ENCODE data around the gene GPD2.
"Not testable (repeated sequence)": the region's sequence is repeated elsewhere in the genome, so short reads cannot be mapped to it uniquely, and the experiment has no call there.

The GPD2 gene

DNA sequence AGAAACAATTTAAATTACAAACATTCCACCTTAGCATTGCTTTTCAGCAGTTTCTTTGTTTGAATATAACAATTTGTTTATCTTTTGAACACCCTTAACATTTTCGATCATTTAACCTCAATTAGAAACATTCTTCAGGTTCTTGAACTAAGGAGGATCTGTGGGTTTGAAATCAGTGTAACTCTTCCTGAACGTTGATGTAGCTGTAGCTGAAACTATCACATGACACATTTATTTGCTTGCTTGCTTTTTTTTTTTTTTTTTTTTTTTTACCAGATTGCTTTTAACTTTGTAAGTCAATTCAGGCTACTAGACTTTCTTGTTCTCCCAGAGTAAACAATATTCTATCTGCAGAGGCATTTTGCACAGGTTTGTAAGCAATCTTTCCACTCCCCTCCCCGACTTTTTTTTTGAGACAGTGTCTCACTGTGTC lies 47.6 kb downstream of the GPD2 start:
- Histone ChIP-seq H3K9me3 (ENCODE audit: low read length) (no peaks in the 10 kb centered on the region), H3K4me1 (ENCODE audit: insufficient read depth, low read length) (no peaks in the 10 kb centered on the region), H3K27me3 (ENCODE audit: control insufficient read depth in 1 of 2, insufficient read depth in 2 of 2, low read length in 2 of 2) (no peaks in the 10 kb centered on the region), H3K4me3 (ENCODE audit: low read depth in 1 of 2, low read length in 2 of 2) (no peak overlapping the region), H3K9ac (ENCODE audit: low read length) (no peak overlapping the region), H3K27ac (ENCODE audit: low read depth, low read length) (no peak overlapping the region), H3K36me3 (ENCODE audit: insufficient read depth, low read length) (peaks cover 6% of the 10 kb centered on the region)

DNA sequence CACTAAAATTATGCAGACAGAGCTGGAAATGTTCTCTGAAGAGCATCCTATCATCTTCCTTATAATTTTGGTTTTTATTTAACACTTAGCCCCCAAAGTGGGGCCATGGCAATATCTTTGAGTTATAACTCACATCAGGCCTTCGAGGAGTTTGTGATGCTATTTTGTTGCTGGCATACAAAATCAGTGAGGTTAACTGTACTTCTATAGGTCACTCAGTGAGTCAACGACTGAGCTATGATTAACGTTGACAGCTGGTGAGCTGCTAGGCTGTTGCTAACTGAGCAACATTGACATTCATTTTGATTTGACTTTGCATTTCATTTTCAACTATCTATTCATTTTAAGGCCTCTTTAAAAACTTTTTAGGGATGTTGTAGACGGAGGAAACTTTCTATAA lies 50.0 kb downstream of the GPD2 start:
- Histone ChIP-seq H3K27ac (ENCODE audit: low read depth, low read length) (no peak overlapping the region), H3K9ac (ENCODE audit: low read length) (no peak overlapping the region), H3K4me1 (ENCODE audit: insufficient read depth, low read length) (peaks cover 3% of the 10 kb centered on the region), H3K27me3 (ENCODE audit: control insufficient read depth in 1 of 2, insufficient read depth in 2 of 2, low read length in 2 of 2) (no peaks in the 10 kb centered on the region), H3K36me3 (ENCODE audit: insufficient read depth, low read length) (no peaks in the 10 kb centered on the region), H3K4me3 (ENCODE audit: low read depth in 1 of 2, low read length in 2 of 2) (no peak overlapping the region), H3K9me3 (ENCODE audit: low read length) (no peaks in the 10 kb centered on the region)

DNA sequence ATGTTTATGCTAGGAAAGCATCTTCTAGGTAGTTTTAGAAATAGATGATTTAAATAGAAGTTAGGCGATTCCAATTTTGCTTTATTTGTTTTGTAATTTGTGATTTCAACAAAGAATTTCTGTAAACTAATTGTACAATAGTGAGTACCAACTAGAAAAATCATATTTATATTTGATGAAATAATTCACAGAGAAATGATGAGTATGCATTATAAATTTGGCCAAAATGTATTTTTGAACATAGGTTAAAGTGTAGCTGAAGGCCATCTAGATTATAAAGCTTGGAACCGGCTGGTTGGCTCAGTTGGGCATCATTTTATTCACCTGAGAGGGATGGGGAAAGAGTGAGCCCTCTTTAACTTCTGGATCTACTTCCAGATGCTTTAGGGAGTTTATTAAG lies 50.4 kb downstream of the GPD2 start:
- Histone ChIP-seq H3K27me3 (ENCODE audit: control insufficient read depth in 1 of 2, insufficient read depth in 2 of 2, low read length in 2 of 2) (no peaks in the 10 kb centered on the region), H3K9me3 (ENCODE audit: low read length) (no peaks in the 10 kb centered on the region)

DNA sequence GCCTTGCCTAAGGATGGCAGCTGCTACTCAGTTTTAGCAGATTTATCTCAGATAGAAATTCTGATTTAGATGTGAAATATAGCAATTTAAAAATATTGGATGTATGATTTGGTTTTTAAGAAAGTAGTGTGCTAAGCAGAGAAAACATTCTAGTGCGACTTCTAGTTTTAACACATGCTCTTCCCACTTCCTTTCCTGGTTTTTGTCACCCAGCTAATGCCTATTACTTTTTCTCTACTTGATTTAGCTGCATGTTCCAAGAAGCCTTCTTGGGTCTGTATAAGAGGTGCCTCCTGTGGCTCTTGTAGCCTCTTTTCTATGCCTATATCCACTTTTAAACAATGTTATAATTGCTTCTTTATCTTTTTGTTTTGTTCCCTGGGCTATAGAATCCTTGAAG lies 53.0 kb downstream of the GPD2 start:
- no peaks in the 10 kb centered on the region for H3K36me3 ChIP-seq (ENCODE audit: insufficient read depth, low read length)
- no peak overlapping the region for H3K9ac ChIP-seq (ENCODE audit: low read length)
- H3K4me3 ChIP-seq (ENCODE audit: low read depth in 1 of 2, low read length in 2 of 2) = no peak overlapping the region
- H3K9me3 ChIP-seq (ENCODE audit: low read length) = no peaks in the 10 kb centered on the region
- H3K4me1 ChIP-seq (ENCODE audit: insufficient read depth, low read length) = peaks cover 5% of the 10 kb centered on the region
- H3K27ac ChIP-seq (ENCODE audit: low read depth, low read length) = no peak overlapping the region
- H3K27me3 ChIP-seq (ENCODE audit: control insufficient read depth in 1 of 2, insufficient read depth in 2 of 2, low read length in 2 of 2) = no peaks in the 10 kb centered on the region

More for the DNA sequence above, 50.4 kb downstream of the GPD2 start:
- no peaks in the 10 kb centered on the region for H3K36me3 ChIP-seq (ENCODE audit: insufficient read depth, low read length)
- H3K4me1 ChIP-seq (ENCODE audit: insufficient read depth, low read length) = peaks cover 5% of the 10 kb centered on the region
- H3K9ac ChIP-seq (ENCODE audit: low read length) = no peak overlapping the region
- no peak overlapping the region for H3K4me3 ChIP-seq (ENCODE audit: low read depth in 1 of 2, low read length in 2 of 2)
- H3K27ac ChIP-seq (ENCODE audit: low read depth, low read length) = no peak overlapping the region

DNA sequence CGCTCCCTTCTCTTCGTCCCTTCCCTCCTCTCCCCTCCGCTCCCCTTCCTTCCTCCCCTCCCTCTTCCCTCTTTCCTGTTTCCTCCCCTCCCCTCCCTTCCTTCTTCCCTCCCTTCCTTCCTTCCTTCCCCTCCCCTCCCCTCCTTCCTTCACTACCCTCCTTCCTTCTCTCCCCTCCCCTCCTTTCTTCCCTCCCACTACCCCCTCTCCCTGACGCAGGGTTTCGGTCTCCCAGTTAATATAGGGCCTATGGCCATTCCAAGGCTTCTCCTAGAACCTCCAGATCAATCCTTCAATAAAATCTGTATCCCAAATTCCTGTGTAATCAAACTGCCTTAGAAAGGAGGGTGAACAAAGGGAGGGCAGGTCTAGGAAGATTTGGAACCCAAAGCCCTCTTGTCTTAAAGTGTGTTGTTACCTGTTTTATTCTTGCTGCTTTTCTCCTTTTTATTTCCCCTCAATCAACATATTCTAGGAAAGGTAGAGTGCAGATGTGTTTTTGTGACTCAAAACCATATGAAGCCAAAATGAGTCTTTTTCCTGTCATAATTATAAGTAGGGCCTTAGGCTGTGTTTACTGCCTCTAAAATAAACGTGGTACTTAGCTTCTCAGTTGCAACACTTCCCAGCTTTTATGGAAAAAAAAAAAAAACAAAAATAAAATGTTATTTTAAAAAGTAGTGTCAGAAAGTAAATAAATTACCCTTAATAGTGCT lies 53.7 kb downstream of the GPD2 start:
- no peaks in the 10 kb centered on the region for H3K9me3 ChIP-seq (ENCODE audit: low read length)
- no peaks in the 10 kb centered on the region for H3K27me3 ChIP-seq (ENCODE audit: control insufficient read depth in 1 of 2, insufficient read depth in 2 of 2, low read length in 2 of 2)
- no peaks in the 10 kb centered on the region for H3K36me3 ChIP-seq (ENCODE audit: insufficient read depth, low read length)
- peaks cover 5% of the 10 kb centered on the region for H3K4me1 ChIP-seq (ENCODE audit: insufficient read depth, low read length)
- H3K27ac ChIP-seq (ENCODE audit: low read depth, low read length) = no peak overlapping the region
- no peak overlapping the region for H3K4me3 ChIP-seq (ENCODE audit: low read depth in 1 of 2, low read length in 2 of 2)
- no peak overlapping the region for H3K9ac ChIP-seq (ENCODE audit: low read length)

DNA sequence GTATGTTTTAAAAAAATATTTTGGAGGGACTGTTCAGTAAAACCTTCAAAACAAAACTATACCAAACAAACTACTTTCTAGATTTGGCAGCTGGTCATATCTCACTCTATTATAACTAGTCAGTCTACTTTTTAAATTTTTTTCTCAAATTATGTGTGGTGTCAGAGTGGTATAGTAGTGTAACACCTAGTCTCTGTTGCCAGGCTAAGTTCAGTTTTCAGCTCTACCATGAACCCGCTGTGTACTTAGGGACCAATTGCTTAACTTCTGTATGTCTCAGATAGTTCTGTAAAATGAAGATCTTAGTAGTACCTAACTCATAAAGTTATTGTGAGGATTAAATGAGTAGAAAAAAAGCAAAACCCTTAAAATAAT lies 54.3 kb downstream of the GPD2 start:
- Histone ChIP-seq H3K9me3 (ENCODE audit: low read length) (no peaks in the 10 kb centered on the region), H3K27me3 (ENCODE audit: control insufficient read depth in 1 of 2, insufficient read depth in 2 of 2, low read length in 2 of 2) (no peaks in the 10 kb centered on the region), H3K27ac (ENCODE audit: low read depth, low read length) (no peak overlapping the region), H3K4me1 (ENCODE audit: insufficient read depth, low read length) (peaks cover 5% of the 10 kb centered on the region), H3K9ac (ENCODE audit: low read length) (no peak overlapping the region), H3K36me3 (ENCODE audit: insufficient read depth, low read length) (no peaks in the 10 kb centered on the region), H3K4me3 (ENCODE audit: low read depth in 1 of 2, low read length in 2 of 2) (no peak overlapping the region)

DNA sequence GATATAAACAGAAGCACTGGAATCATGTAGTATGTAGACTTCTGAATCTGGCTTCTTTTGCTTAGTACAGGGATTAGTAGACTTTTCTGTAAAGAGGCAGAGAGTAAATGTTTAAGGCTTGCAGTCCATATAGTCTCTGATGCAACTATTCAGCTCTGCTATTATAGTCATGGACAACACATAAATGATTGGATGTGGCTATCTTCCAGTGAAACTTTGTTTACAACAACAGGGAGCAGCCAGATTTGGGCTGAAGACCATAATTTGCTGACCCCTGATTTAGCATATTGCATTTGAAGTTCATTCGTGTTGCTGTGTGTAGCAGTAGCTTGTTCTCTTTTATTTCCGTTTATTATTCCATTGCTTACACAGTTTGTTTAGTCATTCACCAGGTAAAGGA lies 55.0 kb downstream of the GPD2 start:
- no peak overlapping the region for H3K27ac ChIP-seq (ENCODE audit: low read depth, low read length)
- no peaks in the 10 kb centered on the region for H3K27me3 ChIP-seq (ENCODE audit: control insufficient read depth in 1 of 2, insufficient read depth in 2 of 2, low read length in 2 of 2)
- no peak overlapping the region for H3K4me3 ChIP-seq (ENCODE audit: low read depth in 1 of 2, low read length in 2 of 2)
- peaks cover 5% of the 10 kb centered on the region for H3K4me1 ChIP-seq (ENCODE audit: insufficient read depth, low read length)
- no peaks in the 10 kb centered on the region for H3K36me3 ChIP-seq (ENCODE audit: insufficient read depth, low read length)
- no peaks in the 10 kb centered on the region for H3K9me3 ChIP-seq (ENCODE audit: low read length)
- H3K9ac ChIP-seq (ENCODE audit: low read length) = no peak overlapping the region

DNA sequence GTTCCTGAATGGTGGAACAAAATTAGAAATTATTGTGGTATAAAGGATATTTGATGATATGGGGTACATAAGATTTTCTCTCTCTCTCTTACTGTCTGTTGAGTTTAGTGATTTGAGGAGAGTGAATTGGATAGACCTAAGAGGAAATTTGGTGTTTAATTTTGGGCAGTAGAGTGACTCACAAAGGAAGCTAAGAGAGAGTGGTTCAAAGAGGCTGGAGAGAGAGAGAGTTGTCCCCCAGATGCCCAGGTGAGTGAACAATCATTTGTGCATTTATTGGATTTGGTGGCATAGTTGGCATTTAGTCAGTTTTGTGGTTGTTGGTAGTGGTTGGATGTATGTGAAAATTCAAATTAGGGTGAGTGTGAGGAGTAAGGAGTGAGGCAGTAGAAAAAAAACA lies 56.8 kb downstream of the GPD2 start:
- Histone ChIP-seq H3K4me3 (ENCODE audit: low read depth in 1 of 2, low read length in 2 of 2) (no peak overlapping the region), H3K27ac (ENCODE audit: low read depth, low read length) (no peak overlapping the region), H3K36me3 (ENCODE audit: insufficient read depth, low read length) (no peaks in the 10 kb centered on the region), H3K27me3 (ENCODE audit: control insufficient read depth in 1 of 2, insufficient read depth in 2 of 2, low read length in 2 of 2) (no peaks in the 10 kb centered on the region), H3K4me1 (ENCODE audit: insufficient read depth, low read length) (peaks cover 5% of the 10 kb centered on the region), H3K9ac (ENCODE audit: low read length) (no peak overlapping the region), H3K9me3 (ENCODE audit: low read length) (no peaks in the 10 kb centered on the region)

DNA sequence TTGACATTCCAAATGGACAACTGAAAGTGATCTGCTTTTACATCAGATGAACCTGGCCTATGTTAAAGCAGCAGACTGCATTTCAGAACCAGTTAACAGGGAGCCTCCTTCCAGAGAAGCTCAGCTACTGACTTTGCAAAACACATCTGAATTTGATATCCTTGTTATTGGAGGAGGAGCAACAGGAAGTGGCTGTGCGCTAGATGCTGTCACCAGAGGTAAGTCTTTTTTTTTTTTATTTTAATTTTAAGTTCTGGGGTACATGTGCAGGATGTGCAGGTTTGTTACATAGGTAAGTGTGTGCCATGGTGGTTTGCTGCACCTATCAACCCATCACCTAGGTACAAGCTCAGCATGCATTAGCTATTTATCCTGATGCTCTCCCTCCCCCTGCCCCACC lies 59.8 kb downstream of the GPD2 start:
- not testable (repeated sequence) for H3K4me3 ChIP-seq (ENCODE audit: low read depth in 1 of 2, low read length in 2 of 2); H3K9ac ChIP-seq (ENCODE audit: low read length); H3K4me1 ChIP-seq (ENCODE audit: insufficient read depth, low read length); H3K27me3 ChIP-seq (ENCODE audit: control insufficient read depth in 1 of 2, insufficient read depth in 2 of 2, low read length in 2 of 2); H3K9me3 ChIP-seq (ENCODE audit: low read length); H3K27ac ChIP-seq (ENCODE audit: low read depth, low read length); H3K36me3 ChIP-seq (ENCODE audit: insufficient read depth, low read length)

DNA sequence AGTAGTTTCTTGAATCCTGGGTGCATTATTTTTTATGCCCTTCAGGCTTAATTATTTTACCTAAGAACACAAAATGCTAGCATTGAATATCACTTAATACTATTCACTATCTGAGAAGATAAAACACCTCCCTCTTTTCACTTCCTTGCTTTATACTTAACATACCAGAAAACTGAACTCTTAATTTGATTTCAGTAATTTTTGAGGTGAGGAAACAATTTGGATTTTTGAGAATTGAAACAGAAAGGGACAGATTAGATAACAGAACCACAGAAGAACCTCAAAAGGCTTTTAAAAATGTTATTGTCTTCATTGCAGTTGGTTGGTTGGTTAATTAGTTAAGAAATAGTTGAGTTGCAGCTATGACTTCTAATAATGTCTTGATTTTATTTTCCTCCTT lies 69.5 kb downstream of the GPD2 start:
- Histone ChIP-seq H3K27ac (ENCODE audit: low read depth, low read length) (no peak overlapping the region), H3K36me3 (ENCODE audit: insufficient read depth, low read length) (no peaks in the 10 kb centered on the region)

DNA sequence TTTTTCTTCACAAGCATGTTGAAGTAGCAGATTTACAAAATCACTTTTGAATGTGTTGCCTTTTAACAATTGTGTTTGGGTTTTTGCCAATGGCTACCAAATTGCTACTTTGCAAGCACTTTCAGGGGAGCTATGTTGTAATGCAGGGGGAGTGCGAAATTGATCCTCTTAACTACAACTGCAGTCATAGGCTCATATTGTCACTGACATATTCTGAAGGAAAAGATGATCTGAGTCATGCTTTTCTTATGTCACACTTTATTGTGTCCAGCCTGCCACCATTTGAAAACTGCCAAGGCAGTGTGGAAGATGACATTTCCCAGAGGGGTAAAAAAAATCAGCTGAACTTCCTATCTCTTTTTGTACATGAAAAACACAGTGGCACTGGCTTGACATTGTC lies 74.9 kb downstream of the GPD2 start:
- Histone ChIP-seq H3K27me3 (ENCODE audit: control insufficient read depth in 1 of 2, insufficient read depth in 2 of 2, low read length in 2 of 2) (no peaks in the 10 kb centered on the region), H3K9me3 (ENCODE audit: low read length) (no peaks in the 10 kb centered on the region), H3K27ac (ENCODE audit: low read depth, low read length) (no peak overlapping the region), H3K4me1 (ENCODE audit: insufficient read depth, low read length) (no peaks in the 10 kb centered on the region), H3K4me3 (ENCODE audit: low read depth in 1 of 2, low read length in 2 of 2) (no peak overlapping the region), H3K9ac (ENCODE audit: low read length) (no peak overlapping the region), H3K36me3 (ENCODE audit: insufficient read depth, low read length) (peaks cover 5% of the 10 kb centered on the region)

More for the DNA sequence above, 69.5 kb downstream of the GPD2 start:
- Histone ChIP-seq H3K27me3 (ENCODE audit: control insufficient read depth in 1 of 2, insufficient read depth in 2 of 2, low read length in 2 of 2) (no peaks in the 10 kb centered on the region), H3K9ac (ENCODE audit: low read length) (no peak overlapping the region), H3K4me1 (ENCODE audit: insufficient read depth, low read length) (no peaks in the 10 kb centered on the region), H3K4me3 (ENCODE audit: low read depth in 1 of 2, low read length in 2 of 2) (no peak overlapping the region), H3K9me3 (ENCODE audit: low read length) (no peaks in the 10 kb centered on the region)

DNA sequence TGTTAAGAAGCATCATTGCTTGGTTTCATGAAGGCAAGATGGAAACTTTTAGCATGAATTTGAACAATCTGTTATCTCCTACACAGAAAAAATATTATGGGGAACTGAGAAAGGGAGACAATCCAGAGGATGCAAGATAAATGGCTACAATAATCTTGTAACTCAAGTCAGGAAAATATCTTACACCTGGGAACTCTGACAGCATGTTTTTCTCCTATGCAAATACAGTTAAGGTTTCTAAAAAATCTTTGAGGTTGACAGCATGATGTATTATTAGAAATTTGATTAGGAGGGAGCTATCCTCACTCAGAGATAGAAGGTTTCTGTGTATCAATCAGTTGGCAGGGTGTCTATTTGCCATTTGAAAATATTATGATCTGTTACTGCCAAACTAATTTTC lies 75.6 kb downstream of the GPD2 start:
- no peaks in the 10 kb centered on the region for H3K4me1 ChIP-seq (ENCODE audit: insufficient read depth, low read length)
- H3K36me3 ChIP-seq (ENCODE audit: insufficient read depth, low read length) = peaks cover 5% of the 10 kb centered on the region
- no peak overlapping the region for H3K9ac ChIP-seq (ENCODE audit: low read length)
- H3K27ac ChIP-seq (ENCODE audit: low read depth, low read length) = no peak overlapping the region
- no peaks in the 10 kb centered on the region for H3K27me3 ChIP-seq (ENCODE audit: control insufficient read depth in 1 of 2, insufficient read depth in 2 of 2, low read length in 2 of 2)
- no peaks in the 10 kb centered on the region for H3K9me3 ChIP-seq (ENCODE audit: low read length)
- H3K4me3 ChIP-seq (ENCODE audit: low read depth in 1 of 2, low read length in 2 of 2) = no peak overlapping the region

Measured in muscle layer of colon (tissue), 2 donors.